Testis (tissue), 2 donors: ENCODE measurements around the gene ARHGEF10L.

ENCODE experiments used
- POLR2A ChIP-seq: fragments of 450-650 bp; IDR thresholded peaks from one replicate; pipeline ENCODE4 v1.6.1; 2017; ENCODE audit warnings: antibody characterized with exemption, mild to moderate bottlenecking, moderate library complexity
- TF ChIP-seq, protein P1 (sequence below), 3 experiments: fragments of 450-650 bp in 2 of 3; fragments of 200-600 bp in 1 of 3; sonication (generic) in 1 of 3; IDR thresholded peaks; one replicate each; pipeline ENCODE4 v1.5.1; 2016 to 2019; ENCODE audit warnings: antibody characterized with exemption in 3 of 3, mild to moderate bottlenecking in 2 of 3, moderate library complexity in 1 of 3

DNA sequence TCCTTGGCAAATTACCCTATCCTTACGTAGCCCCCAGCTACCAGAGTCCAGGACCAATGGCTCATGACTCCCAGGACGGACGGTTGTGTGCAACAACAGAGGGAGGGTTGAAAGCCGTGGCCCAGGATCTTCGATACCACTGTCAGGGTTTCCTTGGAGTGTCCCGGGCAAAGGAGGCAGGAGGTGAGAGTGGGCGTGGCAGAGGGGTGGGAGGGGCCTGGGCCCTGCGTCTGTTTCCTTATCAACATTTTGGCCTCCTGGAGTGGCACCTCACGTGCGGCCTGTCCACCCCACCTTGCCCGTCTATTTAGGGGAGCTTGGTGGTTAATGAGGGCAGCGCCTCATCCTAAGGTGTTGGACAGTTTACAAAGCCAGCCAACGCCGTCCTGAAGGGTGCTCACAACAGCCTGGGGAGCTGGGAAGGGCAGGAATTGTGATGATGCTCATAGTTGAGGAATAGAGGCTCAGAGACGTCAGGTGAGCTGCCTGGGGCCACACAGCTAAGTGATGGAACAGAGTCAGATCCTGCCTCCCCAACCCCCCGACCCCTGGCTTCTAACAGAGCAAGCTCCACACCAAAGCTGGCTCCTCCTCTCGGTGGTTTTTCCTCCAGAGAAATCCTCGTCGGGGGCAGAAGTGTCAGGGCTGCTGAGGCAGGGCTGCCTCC is 17.4 kb upstream of the ARHGEF10L start:
- TF ChIP-seq, protein P1, sequence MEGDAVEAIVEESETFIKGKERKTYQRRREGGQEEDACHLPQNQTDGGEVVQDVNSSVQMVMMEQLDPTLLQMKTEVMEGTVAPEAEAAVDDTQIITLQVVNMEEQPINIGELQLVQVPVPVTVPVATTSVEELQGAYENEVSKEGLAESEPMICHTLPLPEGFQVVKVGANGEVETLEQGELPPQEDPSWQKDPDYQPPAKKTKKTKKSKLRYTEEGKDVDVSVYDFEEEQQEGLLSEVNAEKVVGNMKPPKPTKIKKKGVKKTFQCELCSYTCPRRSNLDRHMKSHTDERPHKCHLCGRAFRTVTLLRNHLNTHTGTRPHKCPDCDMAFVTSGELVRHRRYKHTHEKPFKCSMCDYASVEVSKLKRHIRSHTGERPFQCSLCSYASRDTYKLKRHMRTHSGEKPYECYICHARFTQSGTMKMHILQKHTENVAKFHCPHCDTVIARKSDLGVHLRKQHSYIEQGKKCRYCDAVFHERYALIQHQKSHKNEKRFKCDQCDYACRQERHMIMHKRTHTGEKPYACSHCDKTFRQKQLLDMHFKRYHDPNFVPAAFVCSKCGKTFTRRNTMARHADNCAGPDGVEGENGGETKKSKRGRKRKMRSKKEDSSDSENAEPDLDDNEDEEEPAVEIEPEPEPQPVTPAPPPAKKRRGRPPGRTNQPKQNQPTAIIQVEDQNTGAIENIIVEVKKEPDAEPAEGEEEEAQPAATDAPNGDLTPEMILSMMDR (IDR thresholded peaks at IDR 0.05), result no peak
- TF ChIP-seq POLR2A, result no peak
